Uterus (tissue), 4 donors: ENCODE data around the gene NBAS. TPM values are rescaled to one million over a fixed set of nuclear protein-coding genes. Genes with fewer than 3 reads are reported as not detected.

Experiments
- DNase-seq, 2 donors: peaks; one replicate each; pipeline ENCODE4 v3.0.0-alpha.2; 2019 to 2020
- H3K27ac ChIP-seq, 2 donors: fragments of 200-600 bp; sonication (generic); 1 replicate in 1 of 2; 2 replicates in 1 of 2; pipeline ENCODE4 v1.5.1; 2016 to 2018
- H3K27me3 ChIP-seq, 2 donors: fragments of 200-600 bp; sonication (generic); one replicate each; pipeline ENCODE4 v1.5.1; 2018 to 2019; ENCODE audit warnings: control low read depth in 1 of 2
- H3K36me3 ChIP-seq, 2 donors: fragments of 200-600 bp; sonication (generic); one replicate each; pipeline ENCODE4 v1.5.1; 2019; ENCODE audit warnings: control low read depth in 1 of 2
- H3K4me1 ChIP-seq, 2 donors: fragments of 200-600 bp; sonication (generic); one replicate each; pipeline ENCODE4 v1.5.1; 2018 to 2019; ENCODE audit warnings: control low read depth in 1 of 2
- H3K4me3 ChIP-seq, 2 donors: fragments of 200-600 bp; sonication (generic); 1 replicate in 1 of 2; 2 replicates in 1 of 2; pipeline ENCODE4 v1.5.1; 2018 to 2019; ENCODE audit warnings: mild to moderate bottlenecking in 1 of 2
- H3K9me3 ChIP-seq, 2 donors: fragments of 200-600 bp; sonication (generic); one replicate each; pipeline ENCODE4 v1.5.1; 2019; ENCODE audit warnings: control low read depth in 1 of 2
- CTCF ChIP-seq, 4 experiments: fragments of 200-600 bp in 2 of 4; fragments of 450-650 bp in 2 of 4; sonication (generic) in 2 of 4; IDR thresholded peaks; one replicate each; pipeline ENCODE4 v1.5.1; 2016 to 2019; ENCODE audit warnings: antibody characterized with exemption in 4 of 4, mild to moderate bottlenecking in 2 of 4, moderate library complexity in 1 of 4
- POLR2A ChIP-seq, 2 donors: fragments of 450-650 bp; IDR thresholded peaks; one replicate each; pipeline ENCODE4 v1.6.1; 2016; ENCODE audit warnings: antibody characterized with exemption in 2 of 2, mild to moderate bottlenecking in 1 of 2, moderate library complexity in 1 of 2
- intact Hi-C: fragments of 100-400 bp; cut with DNase I; formaldehyde crosslinking; loops from one replicate; pipeline ENCODE4 v1.15.1; 2023; ENCODE audit warnings: low total_unique reads
- total RNA-seq, 4 donors: library from RNA; depleted of rRNA in 3 of 4; stranded (reverse); fragments of >200 nt in 3 of 4; gene quantifications; one replicate each; pipeline versions ENCODE4 v1.1.0 to v1.2.4, GENCODE V29; 2014 to 2023
- donor health status: DM: yes; HTN: yes; CAD: no.

The NBAS gene
- total RNA-seq, 4 donors from 2014 or later: 36.2 to 93.5 (median 49.5) TPM

- Histone ChIP-seq H3K27ac (no peak overlapping the region), H3K27me3 (no peaks in the 10 kb centered on the region), H3K4me1 (no peaks in the 10 kb centered on the region), H3K36me3 (no peaks in the 10 kb centered on the region), H3K9me3 (no peaks in the 10 kb centered on the region), H3K4me3 (no peak overlapping the region)
- DNase-seq: no peak
- intact Hi-C loops: no loop called here
- TF ChIP-seq POLR2A (IDR thresholded peaks at IDR 0.05) (no peak), CTCF (IDR thresholded peaks at IDR 0.05) (no peak)
Observed at GRCh38 chr2:15601681-15602080, 40.5 kb upstream of the NBAS start.

- Histone ChIP-seq H3K4me3 (no peak overlapping the region), H3K4me1 (no peaks in the 10 kb centered on the region), H3K27me3 (no peaks in the 10 kb centered on the region), H3K9me3 (no peaks in the 10 kb centered on the region), H3K36me3 (no peaks in the 10 kb centered on the region), H3K27ac (no peak overlapping the region)
- TF ChIP-seq CTCF (IDR thresholded peaks at IDR 0.05) (no peak), POLR2A (IDR thresholded peaks at IDR 0.05) (no peak)
- intact Hi-C loops: no loop called here
- no peak for DNase-seq
Observed at GRCh38 chr2:15599994-15600393, 38.9 kb upstream of the NBAS start.

- H3K36me3 ChIP-seq: no peaks in the 10 kb centered on the region
- intact Hi-C loops: no loop called here
- no peak for TF ChIP-seq POLR2A (IDR thresholded peaks at IDR 0.05)
- no peak for TF ChIP-seq CTCF (IDR thresholded peaks at IDR 0.05)
- no peak overlapping the region for H3K4me3 ChIP-seq
- no peaks in the 10 kb centered on the region for H3K4me1 ChIP-seq
- no peaks in the 10 kb centered on the region for H3K9me3 ChIP-seq
- H3K27me3 ChIP-seq: no peaks in the 10 kb centered on the region
- DNase-seq: no peak
- no peak overlapping the region for H3K27ac ChIP-seq
Observed at GRCh38 chr2:15596968-15597367, 35.8 kb upstream of the NBAS start.

- TF ChIP-seq POLR2A (IDR thresholded peaks at IDR 0.05): no peak
- TF ChIP-seq CTCF (IDR thresholded peaks at IDR 0.05): no peak
- intact Hi-C loops: no loop called here
- Histone ChIP-seq H3K27me3 (no peaks in the 10 kb centered on the region), H3K36me3 (no peaks in the 10 kb centered on the region), H3K9me3 (no peaks in the 10 kb centered on the region), H3K27ac (no peak overlapping the region), H3K4me3 (no peak overlapping the region), H3K4me1 (no peaks in the 10 kb centered on the region)
- no peak for DNase-seq
Observed at GRCh38 chr2:15596350-15596749, 35.2 kb upstream of the NBAS start.

- intact Hi-C loops: no loop called here
- Histone ChIP-seq H3K27ac (no peak overlapping the region), H3K27me3 (no peaks in the 10 kb centered on the region), H3K36me3 (no peaks in the 10 kb centered on the region), H3K9me3 (no peaks in the 10 kb centered on the region), H3K4me1 (no peaks in the 10 kb centered on the region), H3K4me3 (no peak overlapping the region)
- no peak for DNase-seq
- no peak for TF ChIP-seq POLR2A (IDR thresholded peaks at IDR 0.05)
- no peak for TF ChIP-seq CTCF (IDR thresholded peaks at IDR 0.05)
Observed at GRCh38 chr2:15595936-15596335, 34.8 kb upstream of the NBAS start.
